Mucosa of stomach (tissue), 1 donor: ENCODE results near the gene WHRN.

ENCODE experiments used
- H3K27me3 ChIP-seq: one replicate; pipeline ENCODE4 v1.7.0; 2013; ENCODE audit warnings: mild to moderate bottlenecking, low read length; ENCODE audit not compliant: control insufficient read depth, insufficient read depth
- H3K36me3 ChIP-seq: one replicate; pipeline ENCODE4 v1.7.0; 2013; ENCODE audit warnings: low read length; ENCODE audit not compliant: control insufficient read depth, insufficient read depth
- H3K4me1 ChIP-seq: one replicate; pipeline ENCODE4 v1.7.0; 2013; ENCODE audit warnings: mild to moderate bottlenecking, low read length; ENCODE audit not compliant: control insufficient read depth, insufficient read depth
- H3K4me3 ChIP-seq: one replicate; pipeline ENCODE4 v1.7.0; 2013; ENCODE audit warnings: low read length
- H3K9ac ChIP-seq: one replicate; pipeline ENCODE4 v1.7.0; 2013; ENCODE audit warnings: mild to moderate bottlenecking, low read length, moderate library complexity
- H3K9me3 ChIP-seq: one replicate; pipeline ENCODE4 v1.7.0; 2013; ENCODE audit warnings: mild to moderate bottlenecking, low read length, moderate library complexity; ENCODE audit not compliant: control insufficient read depth
- donor health status: Pancreatic carcinoma.

WHRN gene

GRCh38 chr9:114395768-114396167 is 109.5 kb downstream of the WHRN start:
- Histone ChIP-seq H3K4me3 (no peak overlapping the region), H3K27me3 (no peaks in the 10 kb centered on the region), H3K9ac (no peak overlapping the region), H3K36me3 (no peaks in the 10 kb centered on the region), H3K9me3 (no peaks in the 10 kb centered on the region), H3K4me1 (peaks cover 49% of the 10 kb centered on the region)

GRCh38 chr9:114395334-114395617 is 110.0 kb downstream of the WHRN start:
- Histone ChIP-seq H3K9me3 (no peaks in the 10 kb centered on the region), H3K27me3 (no peaks in the 10 kb centered on the region), H3K4me3 (no peak overlapping the region), H3K9ac (no peak overlapping the region), H3K4me1 (peaks cover 54% of the 10 kb centered on the region), H3K36me3 (no peaks in the 10 kb centered on the region)

GRCh38 chr9:114394523-114395333 is 110.5 kb downstream of the WHRN start:
- no peaks in the 10 kb centered on the region for H3K9me3 ChIP-seq
- no peaks in the 10 kb centered on the region for H3K27me3 ChIP-seq
- H3K4me3 ChIP-seq: no peak overlapping the region
- H3K36me3 ChIP-seq: no peaks in the 10 kb centered on the region
- peaks cover 59% of the 10 kb centered on the region for H3K4me1 ChIP-seq
- H3K9ac ChIP-seq: no peak overlapping the region

- H3K27me3 ChIP-seq: no peaks in the 10 kb centered on the region
- no peaks in the 10 kb centered on the region for H3K36me3 ChIP-seq
- no peak overlapping the region for H3K4me3 ChIP-seq
- no peak overlapping the region for H3K9ac ChIP-seq
- H3K9me3 ChIP-seq: no peaks in the 10 kb centered on the region
- H3K4me1 ChIP-seq: peaks cover 79% of the 10 kb centered on the region
Observed at GRCh38 chr9:114392749-114393112, 112.5 kb downstream of the WHRN start.

GRCh38 chr9:114390952-114391351 is 114.3 kb downstream of the WHRN start:
- Histone ChIP-seq H3K27me3 (no peaks in the 10 kb centered on the region), H3K9me3 (no peaks in the 10 kb centered on the region), H3K9ac (no peak overlapping the region), H3K4me3 (no peak overlapping the region), H3K36me3 (no peaks in the 10 kb centered on the region), H3K4me1 (peaks cover 86% of the 10 kb centered on the region)

- Histone ChIP-seq H3K4me1 (peaks cover 80% of the 10 kb centered on the region), H3K36me3 (no peaks in the 10 kb centered on the region), H3K9me3 (no peaks in the 10 kb centered on the region), H3K9ac (peak overlapping the region; percentile 78), H3K27me3 (no peaks in the 10 kb centered on the region), H3K4me3 (no peak overlapping the region)
Observed at GRCh38 chr9:114389612-114390368, 115.5 kb downstream of the WHRN start.

GRCh38 chr9:114388764-114389375 is 116.4 kb downstream of the WHRN start:
- no peak overlapping the region for H3K4me3 ChIP-seq

GRCh38 chr9:114388357-114388682 is 117.0 kb downstream of the WHRN start:
- H3K9ac ChIP-seq: peak overlapping the region; percentile 78
- H3K27me3 ChIP-seq: no peaks in the 10 kb centered on the region
- H3K4me3 ChIP-seq: no peak overlapping the region
- H3K9me3 ChIP-seq: no peaks in the 10 kb centered on the region
- H3K4me1 ChIP-seq: peaks cover 73% of the 10 kb centered on the region
- no peaks in the 10 kb centered on the region for H3K36me3 ChIP-seq

More at GRCh38 chr9:114388764-114389375, 116.4 kb downstream of the WHRN start:
- Histone ChIP-seq H3K4me1 (peaks cover 73% of the 10 kb centered on the region), H3K27me3 (no peaks in the 10 kb centered on the region), H3K9ac (peak overlapping the region; percentile 78), H3K36me3 (no peaks in the 10 kb centered on the region), H3K9me3 (no peaks in the 10 kb centered on the region)

GRCh38 chr9:114387680-114388356 is 117.5 kb downstream of the WHRN start, which contains the start of gene AKNA:
TSS of gene AKNA (minus strand) at chr9:114387982. CDS start at chr9:114381333, 6,649 bp downstream.
- Histone ChIP-seq H3K4me3 (peak within 1 kb of the TSS; percentile 43), H3K27me3 (no peaks in the 10 kb centered on the region), H3K4me1 (peaks cover 73% of the 10 kb centered on the region), H3K36me3 (no peaks in the 10 kb centered on the region), H3K9ac (peak within 1 kb of the TSS; percentile 78), H3K9me3 (no peaks in the 10 kb centered on the region)

- no peaks in the 10 kb centered on the region for H3K36me3 ChIP-seq
- H3K9me3 ChIP-seq: no peaks in the 10 kb centered on the region
- peak overlapping the region; percentile 78 for H3K9ac ChIP-seq
- no peaks in the 10 kb centered on the region for H3K27me3 ChIP-seq
- peaks cover 66% of the 10 kb centered on the region for H3K4me1 ChIP-seq
- H3K4me3 ChIP-seq: peak overlapping the region; percentile 43
Observed at GRCh38 chr9:114386886-114387679, 118.2 kb downstream of the WHRN start.

- no peaks in the 10 kb centered on the region for H3K9me3 ChIP-seq
Observed at GRCh38 chr9:114386361-114386885, 118.8 kb downstream of the WHRN start.

More at GRCh38 chr9:114386361-114386885, 118.8 kb downstream of the WHRN start:
- H3K36me3 ChIP-seq: no peaks in the 10 kb centered on the region
- no peaks in the 10 kb centered on the region for H3K27me3 ChIP-seq
- peak overlapping the region; percentile 78 for H3K9ac ChIP-seq
- peak overlapping the region; percentile 43 for H3K4me3 ChIP-seq
- H3K4me1 ChIP-seq: peaks cover 60% of the 10 kb centered on the region
